NCI-H187 (cell line): ENCODE data around the gene S100A16.

Source experiments
- DNase-seq, 2 experiments: peaks; one replicate each; lab custom pipeline; 2025; lab: John Stamatoyannopoulos, UW

S100A16 gene

GRCh38 chr1:153636312-153636711 lies 23.4 kb upstream of the S100A16 start:
- no peak for DNase-seq

- DNase-seq: no peak
Observed at GRCh38 chr1:153635872-153636271, 22.9 kb upstream of the S100A16 start.

- peak; percentile 100 for DNase-seq
Observed at GRCh38 chr1:153633754-153634665, 21.1 kb upstream of the S100A16 start, which contains the start of gene CHTOP. Gene CHTOP, plus strand, starts transcription at chr1:153634066. Its CDS starts 2,523 bp downstream, at chr1:153636589.

DNA sequence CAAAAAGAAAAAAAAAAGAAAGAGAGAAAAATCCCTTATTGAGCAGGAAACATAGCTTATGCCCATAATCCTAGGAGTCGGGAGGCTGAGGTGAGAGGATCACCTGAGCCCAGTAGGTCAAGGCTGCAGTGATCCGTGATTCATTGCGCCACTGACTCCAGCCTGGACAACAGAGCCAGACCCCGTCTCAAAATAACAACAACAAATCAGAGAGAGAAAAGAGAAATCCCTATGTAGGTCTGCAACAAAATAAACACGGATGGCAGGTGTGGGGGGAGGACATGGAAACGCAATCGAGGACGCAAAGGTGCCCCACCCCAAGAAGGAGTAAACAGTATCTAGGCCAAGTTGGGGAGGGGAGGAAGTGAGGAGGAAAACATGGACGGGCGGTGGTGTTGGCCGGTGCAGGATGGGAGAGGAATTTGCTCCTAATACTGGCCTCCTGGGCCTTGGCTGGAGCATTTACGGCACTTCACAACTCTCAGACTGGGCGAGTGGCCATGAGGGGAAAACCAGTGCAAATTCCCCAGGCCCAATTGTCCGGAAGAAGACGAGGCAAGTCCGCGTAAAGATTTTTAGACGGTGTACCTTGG lies 20.3 kb upstream of the S100A16 start:
- no peak for DNase-seq

DNA sequence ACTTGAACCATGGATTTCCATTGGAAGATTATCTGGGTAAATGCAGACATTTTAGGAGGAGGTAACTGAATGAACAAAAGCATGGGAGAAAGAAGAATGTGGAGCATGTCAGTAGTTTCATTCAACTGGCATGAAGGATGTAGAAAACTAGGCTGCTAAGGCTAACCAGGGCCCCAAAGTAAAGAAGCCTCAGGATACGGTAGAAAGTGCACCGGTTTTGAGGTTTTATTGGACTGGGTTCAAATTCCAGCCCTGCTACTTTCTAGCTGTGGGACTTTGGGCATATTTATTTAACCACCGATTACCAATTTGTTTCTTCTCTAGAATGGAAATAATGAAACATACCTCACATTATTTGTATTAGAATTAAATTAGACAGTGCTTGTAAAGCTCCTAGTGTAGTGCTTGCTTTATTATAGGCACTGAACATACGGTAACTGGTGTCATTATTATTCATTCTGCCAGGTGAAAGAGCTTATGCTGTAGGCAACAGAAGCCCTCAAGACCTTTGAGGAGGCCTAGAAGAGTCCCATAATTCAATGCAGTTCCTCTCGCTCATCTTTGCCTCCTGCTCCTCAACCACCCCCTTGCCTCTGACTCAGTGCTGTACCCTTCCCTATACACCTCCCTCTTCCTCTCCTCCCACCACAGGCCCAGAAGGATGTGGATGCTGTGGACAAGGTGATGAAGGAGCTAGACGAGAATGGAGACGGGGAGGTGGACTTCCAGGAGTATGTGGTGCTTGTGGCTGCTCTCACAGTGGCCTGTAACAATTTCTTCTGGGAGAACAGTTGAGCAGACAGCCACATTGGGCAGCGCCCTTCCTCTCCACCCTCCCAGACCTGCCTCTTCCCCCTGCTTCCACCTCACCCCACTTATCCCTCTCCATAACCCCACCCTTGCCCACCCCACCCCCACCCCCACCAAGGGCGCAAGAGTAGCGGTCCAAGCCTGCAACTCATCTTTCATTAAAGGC lies 18.4 kb upstream of the S100A16 start:
- DNase-seq: no peak

GRCh38 chr1:153630384-153630783 lies 17.4 kb upstream of the S100A16 start:
- no peak for DNase-seq

GRCh38 chr1:153629971-153630370 lies 17.0 kb upstream of the S100A16 start:
- no peak for DNase-seq

- no peak for DNase-seq
Observed at GRCh38 chr1:153629343-153629665, 16.4 kb upstream of the S100A16 start.

GRCh38 chr1:153628638-153629342 lies 15.9 kb upstream of the S100A16 start:
- DNase-seq: no peak

DNA sequence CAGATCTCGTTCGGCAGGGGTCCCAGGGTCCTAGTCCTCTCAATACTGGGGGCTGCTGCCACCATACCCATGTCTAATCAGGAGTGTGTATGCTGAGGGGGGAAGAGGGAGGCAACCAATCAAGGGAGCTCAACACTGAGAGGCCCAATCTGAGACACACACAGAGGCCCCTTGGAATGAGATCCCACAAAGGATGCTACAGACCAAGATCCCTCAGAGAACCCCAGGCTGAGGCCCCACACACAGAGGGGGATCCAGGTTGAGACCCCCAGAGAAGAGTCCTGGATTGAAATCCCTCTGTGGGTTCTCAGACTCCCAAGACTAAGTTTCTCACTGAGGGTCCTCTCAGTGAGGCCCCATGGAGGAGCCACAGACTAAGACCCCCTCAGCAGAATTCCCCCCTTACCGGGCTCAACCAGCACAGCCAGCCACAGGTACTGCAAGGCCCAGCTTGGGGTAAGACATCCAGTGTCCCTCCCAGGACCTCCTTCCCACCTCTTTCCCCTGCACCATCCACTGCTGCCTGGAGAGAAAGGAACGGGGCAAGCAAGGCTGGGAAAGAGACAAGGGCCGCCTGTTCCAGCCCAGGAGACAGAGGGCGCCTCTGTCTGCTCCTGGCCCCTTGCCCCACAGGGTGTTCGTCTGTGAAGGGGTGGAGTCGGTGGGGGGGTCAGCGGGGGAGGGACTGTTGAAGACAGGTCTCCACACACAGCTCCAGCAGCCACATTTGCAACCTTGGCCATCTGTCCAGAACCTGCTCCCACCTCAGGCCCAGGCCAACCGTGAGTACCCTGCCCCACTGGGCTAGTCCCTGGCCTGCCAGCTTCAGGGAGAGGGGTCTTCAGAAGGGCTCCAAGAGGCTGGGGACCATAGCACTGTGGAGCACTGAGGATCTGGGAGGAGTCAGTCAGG lies 15.0 kb upstream of the S100A16 start, which contains the start of gene S100A1:
Gene S100A1, plus strand, starts transcription at position 720 of the 912 bp plus-strand sequence. CDS start 2,088 bp downstream, outside the sequence.
- DNase-seq: no peak

- DNase-seq: peak; percentile 97 to 98
Observed at GRCh38 chr1:153626904-153627714, 14.2 kb upstream of the S100A16 start, which contains the start of gene S100A13. Gene S100A13, minus strand, starts transcription at chr1:153627505. Its CDS starts 1,033 bp downstream, at chr1:153626472.

DNA sequence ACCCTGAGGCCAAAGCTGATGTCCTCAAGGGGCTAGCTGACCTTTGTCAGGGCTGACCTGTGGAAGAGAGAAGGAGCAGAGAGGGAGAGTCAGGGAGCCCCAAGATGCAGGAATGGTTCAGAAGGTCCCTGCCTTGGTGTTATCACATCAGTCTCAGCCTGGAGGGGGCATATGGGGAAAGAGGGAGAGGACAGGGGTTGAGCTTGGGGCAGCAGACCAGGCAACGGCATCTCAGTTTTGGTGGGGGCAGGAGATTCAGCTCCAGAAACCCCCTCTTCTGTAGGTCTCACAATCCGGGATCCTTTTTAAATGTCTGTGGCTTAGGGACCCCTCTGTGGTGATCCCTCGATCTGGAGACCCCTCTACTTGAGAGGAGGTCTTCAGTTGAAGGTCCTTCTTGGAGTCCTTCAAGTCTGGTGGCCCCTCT lies 13.6 kb upstream of the S100A16 start:
- no peak for DNase-seq

- DNase-seq: no peak
Observed at GRCh38 chr1:153624965-153625611, 12.2 kb upstream of the S100A16 start.

DNA sequence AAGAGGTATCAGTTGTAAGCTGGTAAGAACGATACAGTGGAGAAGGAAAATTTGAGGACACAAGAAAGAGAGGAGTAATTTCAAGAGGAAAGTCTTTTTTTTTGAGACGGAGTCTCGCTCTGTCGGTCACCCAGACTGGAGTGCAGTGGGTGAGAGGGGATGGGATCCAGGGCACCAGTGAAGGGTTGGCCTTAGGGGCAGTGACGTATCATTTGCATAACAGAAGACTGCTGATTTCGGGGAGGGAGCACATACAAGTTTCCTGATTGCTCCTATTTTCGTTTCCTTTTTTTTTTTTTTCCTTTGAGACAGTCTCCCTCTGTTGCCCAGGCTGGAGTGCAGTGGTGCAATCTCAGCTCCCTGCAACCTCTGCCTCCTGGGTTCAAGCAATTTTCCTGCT lies 10.2 kb upstream of the S100A16 start:
- no peak for DNase-seq

DNA sequence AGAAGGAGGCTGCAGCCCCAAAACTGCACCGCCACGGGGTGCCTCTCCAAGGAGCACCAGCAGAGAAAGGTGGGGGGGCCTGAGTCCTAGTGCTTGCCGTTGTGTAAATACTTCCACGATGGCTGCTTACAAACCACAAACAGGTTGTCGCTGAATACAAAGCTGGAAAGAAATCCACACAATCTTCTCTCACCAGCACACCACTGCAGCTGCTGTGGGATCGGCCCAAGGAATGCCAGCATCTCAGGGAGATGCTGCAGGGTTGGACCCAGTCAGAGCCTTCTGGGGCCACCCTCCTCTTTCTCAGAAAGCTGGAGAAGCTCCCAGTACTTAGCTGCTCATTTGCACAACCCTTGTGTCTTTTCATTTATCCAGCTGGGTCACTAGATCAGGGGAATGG lies 6.2 kb upstream of the S100A16 start:
- DNase-seq: no peak

DNA sequence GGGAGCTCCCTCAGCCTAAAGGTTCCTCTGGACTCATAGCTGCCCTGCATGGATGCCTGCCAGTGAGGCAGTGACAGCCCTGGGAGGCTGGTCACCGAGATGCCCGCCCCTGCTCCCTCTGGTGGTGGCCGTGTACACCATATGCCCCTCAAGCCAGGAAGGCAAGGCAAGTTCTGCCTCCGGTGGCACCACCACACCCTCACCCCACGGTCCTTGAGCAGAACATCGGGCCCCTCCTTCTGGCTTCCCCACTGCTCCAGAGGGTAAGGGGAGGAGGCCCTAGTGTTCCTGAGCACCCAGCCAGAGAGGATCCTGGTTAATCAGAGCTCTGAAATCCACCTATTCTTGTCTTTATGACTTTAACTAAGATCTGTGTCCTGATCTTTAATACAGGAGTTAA lies 4.7 kb upstream of the S100A16 start:
- DNase-seq: peak in 1 of 2 experiments; percentile 43

DNA sequence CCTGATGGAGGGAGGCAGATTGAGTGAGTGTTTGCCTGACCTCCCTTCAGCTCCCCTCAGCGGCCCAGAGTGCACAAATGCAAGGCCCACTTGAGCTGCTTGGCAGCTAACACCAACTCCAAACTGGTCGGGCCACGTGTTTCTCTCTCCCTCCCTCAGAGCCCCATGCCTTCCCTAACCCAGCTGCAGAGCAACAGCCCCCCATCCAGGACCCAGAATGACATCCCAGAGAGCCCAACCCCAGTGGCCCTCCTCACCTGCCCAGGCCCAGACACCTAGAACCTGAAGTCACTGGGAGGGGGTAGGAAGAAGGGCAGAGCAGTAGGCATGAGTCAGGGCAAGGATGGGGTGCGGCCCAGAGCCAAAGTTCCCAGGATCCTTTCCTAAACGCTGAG lies 4.0 kb upstream of the S100A16 start:
- DNase-seq: no peak

DNA sequence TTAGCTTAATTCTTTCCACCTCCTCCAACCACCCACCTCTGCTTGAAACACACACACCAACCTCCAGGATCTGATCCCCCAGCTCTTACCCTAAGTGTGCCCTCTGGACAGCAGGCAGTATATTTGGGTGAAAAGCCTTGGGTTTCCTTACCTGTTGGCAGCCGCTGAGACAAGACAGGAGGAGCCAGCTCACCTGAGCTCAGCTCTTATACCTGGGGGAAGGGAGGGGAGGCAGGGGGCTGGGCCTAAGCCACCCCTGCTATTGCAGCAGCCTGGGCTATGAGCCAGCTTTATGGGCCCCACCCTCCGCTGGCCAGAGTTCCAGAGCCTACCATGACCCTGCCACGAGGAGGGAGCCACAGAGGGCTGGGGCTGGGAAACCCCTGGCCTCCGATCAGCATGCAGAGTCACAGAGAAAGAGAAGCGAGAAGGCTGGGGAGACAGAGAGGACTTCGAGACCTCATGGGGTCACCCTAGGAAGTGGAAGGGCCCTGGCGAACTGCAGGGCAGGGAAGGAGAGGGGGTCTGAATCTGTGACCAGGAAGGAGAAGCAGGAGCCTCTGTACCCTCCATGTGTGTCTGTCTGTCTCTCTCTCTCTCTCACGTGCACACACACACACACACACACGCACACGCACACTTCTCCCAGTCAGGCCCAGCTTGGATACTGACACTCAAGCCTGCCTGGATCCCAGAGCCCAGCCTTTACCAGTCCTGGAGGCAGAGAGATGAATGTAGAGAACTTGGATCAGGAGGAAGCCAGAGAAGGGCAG lies 3.4 kb upstream of the S100A16 start, which contains the start of gene S100A14:
Gene S100A14, minus strand, starts transcription at position 182 of the 773 bp plus-strand sequence. CDS start 467 bp downstream, outside the sequence.
- DNase-seq: no peak
